HepG2 (cell line): Measurements from ENCODE around the gene CLDN3. TPM values are rescaled to one million over a fixed set of nuclear protein-coding genes. Genes with fewer than 3 reads are reported as not detected.

Experiments used
- HNRNPL ChIP-seq: fragments of 200-400 bp; formaldehyde crosslinking; IDR thresholded peaks from 2 replicates; pipeline ENCODE4 v1.6.1; 2017; ENCODE audit warnings: mild to moderate bottlenecking, low read depth, low read length
- KDM6A ChIP-seq: IDR thresholded peaks from 2 replicates; pipeline ENCODE4 v1.6.1; 2016; ENCODE audit warnings: low read depth
- MNT ChIP-seq: fragments of 450-650 bp; IDR thresholded peaks from 2 replicates; pipeline ENCODE4 v1.6.1; 2016
- NCOA2 ChIP-seq: sonication (generic); formaldehyde crosslinking; IDR thresholded peaks from 2 replicates; pipeline ENCODE4 v1.8.0; 2022; ENCODE audit warnings: inconsistent platforms
- SIN3A ChIP-seq: IDR thresholded peaks from 2 replicates; pipeline ENCODE4 v1.6.1; 2011; ENCODE audit warnings: low read depth, mild to moderate bottlenecking, control low read depth, low read length, borderline replicate concordance
- TEAD3 ChIP-seq: optimal IDR thresholded peaks from 2 replicates; pipeline ENCODE3; 2016; ENCODE audit warnings: borderline replicate concordance
- THAP11 ChIP-seq: IDR thresholded peaks from 2 replicates; pipeline ENCODE4 v1.6.1; 2016; ENCODE audit warnings: missing biosample characterization, missing genetic modification reagents
- ZMYM2 ChIP-seq: sonication (generic); formaldehyde crosslinking; IDR thresholded peaks from 2 replicates; pipeline ENCODE4 v1.8.0; 2022; ENCODE audit warnings: mild to moderate bottlenecking, missing genetic modification reagents
- ZMYM3 ChIP-seq: sonication (generic); formaldehyde crosslinking; IDR thresholded peaks from 2 replicates; pipeline ENCODE4 v1.5.1; 2020; ENCODE audit warnings: mild to moderate bottlenecking, missing genetic modification reagents
- ZNF432 ChIP-seq: sonication (generic); formaldehyde crosslinking; IDR thresholded peaks from 2 replicates; pipeline ENCODE4 v1.5.0; 2020; ENCODE audit warnings: missing genetic modification reagents, mild to moderate bottlenecking, borderline replicate concordance
- ZNF468 ChIP-seq: sonication (generic); formaldehyde crosslinking; IDR thresholded peaks from 2 replicates; pipeline ENCODE4 v1.8.0; 2022; ENCODE audit warnings: mild to moderate bottlenecking, moderate library complexity, missing genetic modification reagents
- ZNF569 ChIP-seq: sonication (generic); formaldehyde crosslinking; IDR thresholded peaks from 2 replicates; pipeline ENCODE4 v1.5.0; 2020; ENCODE audit warnings: mild to moderate bottlenecking, missing genetic modification reagents, moderate library complexity, borderline replicate concordance
- ZNF672 ChIP-seq: sonication (generic); formaldehyde crosslinking; IDR thresholded peaks from 2 replicates; pipeline ENCODE4 v1.8.1; 2022; ENCODE audit warnings: missing genetic modification reagents
- ZNF788 ChIP-seq: sonication (generic); formaldehyde crosslinking; IDR thresholded peaks from 2 replicates; pipeline ENCODE4 v1.5.0; 2020; ENCODE audit warnings: mild to moderate bottlenecking, missing genetic modification reagents, borderline replicate concordance
- polyA plus RNA-seq, 8 experiments: library from polyadenylated mRNA; depleted of rRNA in 3 of 8; stranded (reverse) in 7 of 8; unstranded in 1 of 8; fragments of >200 nt; fragmentation: Illumina TruSeq in 4 of 8; extraction: Trizol in 4 of 8; gene quantifications; 2 replicates each; pipeline versions ENCODE4 v1.2.1 to v1.2.3, GENCODE V29; 2011 to 2016; ENCODE audit warnings: low read depth in 4 of 8, missing spikeins in 1 of 8, mixed read lengths in 1 of 8; ENCODE audit not compliant: insufficient read depth in 1 of 8
- total RNA-seq, 5 experiments: library from RNA; depleted of rRNA; stranded (reverse); fragments of >200 nt; fragmentation: Illumina TruSeq; extraction: Trizol; gene quantifications; 2 replicates each; pipeline ENCODE4 v1.2.3, GENCODE V29; 2016; ENCODE audit warnings: low read depth in 1 of 5
- TF ChIP-seq, protein P1 (sequence below): sonication (generic); formaldehyde crosslinking; IDR thresholded peaks from 2 replicates; pipeline ENCODE4 v1.4.0; 2020; ENCODE audit warnings: missing genetic modification reagents, borderline replicate concordance
- TF ChIP-seq, protein P2 (sequence below): sonication (generic); formaldehyde crosslinking; IDR thresholded peaks from 2 replicates; pipeline ENCODE4 v1.4.0; 2020; ENCODE audit warnings: mild to moderate bottlenecking, missing genetic modification reagents
- TF ChIP-seq, protein P3 (sequence below), 2 experiments: sonication (generic) in 1 of 2; formaldehyde crosslinking in 1 of 2; IDR thresholded peaks; 2 replicates each; pipeline versions ENCODE4 v1.6.1 to v1.9.0; 2014 to 2022; ENCODE audit warnings: antibody characterized with exemption in 1 of 2, borderline replicate concordance in 1 of 2, inconsistent platforms in 1 of 2, low read depth in 1 of 2, missing genetic modification reagents in 1 of 2

The CLDN3 gene
- total and polyA plus RNA-seq, 2 of the 13 experiments (the other 11 are each of a cell fraction or from before 2014, with no cell fraction given) = 0.31 to 0.51 TPM

- TF ChIP-seq MNT = peak; percentile 41; the same call in 1 of the 2 replicates
- no peak for TF ChIP-seq ZMYM2 (CRISPR knock-in tag)
- TF ChIP-seq SIN3A = peak; percentile 64; the same call in 1 of the 2 replicates
- TF ChIP-seq ZNF788 (CRISPR knock-in tag) = no peak
- TF ChIP-seq ZNF432 (CRISPR knock-in tag) = no peak
- no peak for TF ChIP-seq ZNF569
- TF ChIP-seq THAP11 (CRISPR knock-in tag) = 0 out of 2 replicates have a peak, but pooled peaks have one; percentile 18
- peak; percentile 84 for TF ChIP-seq ZMYM3
- TF ChIP-seq HNRNPL = peak; percentile 89
- TF ChIP-seq ZNF672 (CRISPR knock-in tag) = no peak
- no peak for TF ChIP-seq NCOA2 (CRISPR knock-in tag)
- TF ChIP-seq TEAD3 = peak; percentile 64
- TF ChIP-seq KDM6A (CRISPR knock-in tag) = no peak
- TF ChIP-seq, protein P1, sequence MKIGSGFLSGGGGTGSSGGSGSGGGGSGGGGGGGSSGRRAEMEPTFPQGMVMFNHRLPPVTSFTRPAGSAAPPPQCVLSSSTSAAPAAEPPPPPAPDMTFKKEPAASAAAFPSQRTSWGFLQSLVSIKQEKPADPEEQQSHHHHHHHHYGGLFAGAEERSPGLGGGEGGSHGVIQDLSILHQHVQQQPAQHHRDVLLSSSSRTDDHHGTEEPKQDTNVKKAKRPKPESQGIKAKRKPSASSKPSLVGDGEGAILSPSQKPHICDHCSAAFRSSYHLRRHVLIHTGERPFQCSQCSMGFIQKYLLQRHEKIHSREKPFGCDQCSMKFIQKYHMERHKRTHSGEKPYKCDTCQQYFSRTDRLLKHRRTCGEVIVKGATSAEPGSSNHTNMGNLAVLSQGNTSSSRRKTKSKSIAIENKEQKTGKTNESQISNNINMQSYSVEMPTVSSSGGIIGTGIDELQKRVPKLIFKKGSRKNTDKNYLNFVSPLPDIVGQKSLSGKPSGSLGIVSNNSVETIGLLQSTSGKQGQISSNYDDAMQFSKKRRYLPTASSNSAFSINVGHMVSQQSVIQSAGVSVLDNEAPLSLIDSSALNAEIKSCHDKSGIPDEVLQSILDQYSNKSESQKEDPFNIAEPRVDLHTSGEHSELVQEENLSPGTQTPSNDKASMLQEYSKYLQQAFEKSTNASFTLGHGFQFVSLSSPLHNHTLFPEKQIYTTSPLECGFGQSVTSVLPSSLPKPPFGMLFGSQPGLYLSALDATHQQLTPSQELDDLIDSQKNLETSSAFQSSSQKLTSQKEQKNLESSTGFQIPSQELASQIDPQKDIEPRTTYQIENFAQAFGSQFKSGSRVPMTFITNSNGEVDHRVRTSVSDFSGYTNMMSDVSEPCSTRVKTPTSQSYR = no peak
- no peak for TF ChIP-seq ZNF468
- TF ChIP-seq, protein P2, sequence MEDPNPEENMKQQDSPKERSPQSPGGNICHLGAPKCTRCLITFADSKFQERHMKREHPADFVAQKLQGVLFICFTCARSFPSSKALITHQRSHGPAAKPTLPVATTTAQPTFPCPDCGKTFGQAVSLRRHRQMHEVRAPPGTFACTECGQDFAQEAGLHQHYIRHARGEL (CRISPR knock-in tag) = no peak
- TF ChIP-seq, protein P3, sequence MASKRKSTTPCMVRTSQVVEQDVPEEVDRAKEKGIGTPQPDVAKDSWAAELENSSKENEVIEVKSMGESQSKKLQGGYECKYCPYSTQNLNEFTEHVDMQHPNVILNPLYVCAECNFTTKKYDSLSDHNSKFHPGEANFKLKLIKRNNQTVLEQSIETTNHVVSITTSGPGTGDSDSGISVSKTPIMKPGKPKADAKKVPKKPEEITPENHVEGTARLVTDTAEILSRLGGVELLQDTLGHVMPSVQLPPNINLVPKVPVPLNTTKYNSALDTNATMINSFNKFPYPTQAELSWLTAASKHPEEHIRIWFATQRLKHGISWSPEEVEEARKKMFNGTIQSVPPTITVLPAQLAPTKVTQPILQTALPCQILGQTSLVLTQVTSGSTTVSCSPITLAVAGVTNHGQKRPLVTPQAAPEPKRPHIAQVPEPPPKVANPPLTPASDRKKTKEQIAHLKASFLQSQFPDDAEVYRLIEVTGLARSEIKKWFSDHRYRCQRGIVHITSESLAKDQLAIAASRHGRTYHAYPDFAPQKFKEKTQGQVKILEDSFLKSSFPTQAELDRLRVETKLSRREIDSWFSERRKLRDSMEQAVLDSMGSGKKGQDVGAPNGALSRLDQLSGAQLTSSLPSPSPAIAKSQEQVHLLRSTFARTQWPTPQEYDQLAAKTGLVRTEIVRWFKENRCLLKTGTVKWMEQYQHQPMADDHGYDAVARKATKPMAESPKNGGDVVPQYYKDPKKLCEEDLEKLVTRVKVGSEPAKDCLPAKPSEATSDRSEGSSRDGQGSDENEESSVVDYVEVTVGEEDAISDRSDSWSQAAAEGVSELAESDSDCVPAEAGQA (IDR thresholded peaks at IDR 0.05; ENCODE audit: low read depth) = no peak
- TF ChIP-seq, protein P3 (CRISPR knock-in tag; IDR thresholded peaks at IDR 0.05; ENCODE audit: borderline replicate concordance) = no peak
Observed at GRCh38 chr7:73742753-73743641, 27.1 kb downstream of the CLDN3 start (continued).
